SK-N-SH (cell line): ENCODE measurements around the gene SLC25A27. TPM values are rescaled to one million over a fixed set of nuclear protein-coding genes. Genes with fewer than 3 reads are reported as not detected.

Source experiments
- CTCF ChIA-PET: fragments of 300-600, 350-600 bp; formaldehyde crosslinking; extraction: SDS; loops from one replicate; lab custom pipeline; 2021; lab: Yijun Ruan, JAX
- POLR2A ChIA-PET: fragments of 350-600 bp; sonication (Branson Sonifier 250); formaldehyde crosslinking; extraction: SDS; loops from one replicate; lab custom pipeline; 2020; ENCODE audit warnings: antibody characterized with exemption, inconsistent platforms; lab: Yijun Ruan, JAX
- DNase-seq: peaks from one replicate; pipeline ENCODE4 v3.0.0; 2012
- H2AFZ ChIP-seq: fragments of 200-600 bp; sonication (generic); 2 replicates; pipeline ENCODE4 v1.8.1; 2016; ENCODE audit warnings: antibody characterized with exemption, mild to moderate bottlenecking, low read depth
- H3F3A ChIP-seq: fragments of 200-600 bp; sonication (generic); replicated peaks from 2 replicates; pipeline ENCODE3; 2016; ENCODE audit warnings: antibody characterized with exemption, mild to moderate bottlenecking; ENCODE audit not compliant: insufficient read depth
- H3K27ac ChIP-seq, 2 experiments: fragments of 200-500 bp in 1 of 2; fragments of 200-600 bp in 1 of 2; sonication (Bioruptor generic) in 1 of 2; sonication (generic), shearing (Covaris generic) in 1 of 2; 2 replicates each; pipeline versions ENCODE4 v1.5.1 to v1.6.1; 2014 to 2016; ENCODE audit warnings: low read depth in 2 of 2, inconsistent platforms in 1 of 2, low read length in 1 of 2, mild to moderate bottlenecking in 1 of 2, mixed read lengths in 1 of 2
- H3K27me3 ChIP-seq: fragments of 200-600 bp; sonication (generic), shearing (Covaris generic); 2 replicates; pipeline ENCODE4 v1.6.1; 2016; ENCODE audit warnings: mixed run types; ENCODE audit not compliant: insufficient read depth
- H3K36me3 ChIP-seq, 2 experiments: fragments of 200-500 bp in 1 of 2; fragments of 200-600 bp in 1 of 2; sonication (Bioruptor generic) in 1 of 2; sonication (generic) in 1 of 2; replicated peaks in 1 of 2; 2 replicates each; pipeline versions ENCODE3 to v1.5.1; 2014 to 2016; ENCODE audit warnings: low read length in 1 of 2, mild to moderate bottlenecking in 1 of 2; ENCODE audit not compliant: insufficient read depth in 2 of 2, control insufficient read depth in 1 of 2
- H3K4me1 ChIP-seq, 2 experiments: fragments of 200-500 bp in 1 of 2; fragments of 200-600 bp in 1 of 2; sonication (Bioruptor generic) in 1 of 2; sonication (generic), shearing (Covaris generic) in 1 of 2; 2 replicates each; pipeline versions ENCODE4 v1.5.1 to v1.6.1; 2014 to 2016; ENCODE audit warnings: low read depth in 1 of 2, low read length in 1 of 2, mixed run types in 1 of 2; ENCODE audit not compliant: insufficient read depth in 2 of 2, control insufficient read depth in 1 of 2
- H3K4me2 ChIP-seq: fragments of 200-600 bp; sonication (generic), shearing (Covaris generic); 2 replicates; pipeline ENCODE4 v1.6.1; 2017; ENCODE audit warnings: mixed run types
- H3K4me3 ChIP-seq, 2 experiments: fragments of 200-500 bp in 1 of 2; fragments of 200-600 bp in 1 of 2; sonication (Bioruptor generic) in 1 of 2; sonication (generic), shearing (Covaris generic) in 1 of 2; 2 replicates each; pipeline versions ENCODE4 v1.5.1 to v1.8.1; 2014 to 2016; ENCODE audit warnings: low read depth in 2 of 2, inconsistent platforms in 1 of 2, low read length in 1 of 2, mild to moderate bottlenecking in 1 of 2, mixed read lengths in 1 of 2, moderate library complexity in 1 of 2
- H3K79me2 ChIP-seq: fragments of 200-600 bp; sonication (generic); 2 replicates; pipeline ENCODE4 v1.8.1; 2017; ENCODE audit warnings: mild to moderate bottlenecking; ENCODE audit not compliant: insufficient read depth
- H3K9ac ChIP-seq: fragments of 200-600 bp; sonication (generic); 2 replicates; pipeline ENCODE4 v1.6.1; 2017; ENCODE audit warnings: mixed run types
- H3K9me2 ChIP-seq: fragments of 200-600 bp; sonication (generic); 2 replicates; pipeline ENCODE4 v1.6.1; 2017; ENCODE audit warnings: mixed run types
- H3K9me3 ChIP-seq: fragments of 200-600 bp; sonication (generic); 2 replicates; pipeline ENCODE4 v1.6.1; 2017; ENCODE audit warnings: mixed run types, mild to moderate bottlenecking, moderate library complexity
- H4K20me1 ChIP-seq: fragments of 200-600 bp; sonication (generic); 2 replicates; pipeline ENCODE4 v1.6.1; 2017; ENCODE audit warnings: mild to moderate bottlenecking, mixed run types; ENCODE audit not compliant: insufficient read depth
- CTCF ChIP-seq: fragments of 200-600 bp; sonication (generic); IDR thresholded peaks from 2 replicates; pipeline ENCODE4 v1.6.1; 2017; ENCODE audit warnings: antibody characterized with exemption, mild to moderate bottlenecking, moderate library complexity
- ELF1 ChIP-seq: IDR thresholded peaks from 2 replicates; pipeline ENCODE4 v1.4.0; 2012
- FOSL2 ChIP-seq: IDR thresholded peaks from 2 replicates; pipeline ENCODE4 v1.4.0; 2012; ENCODE audit warnings: low read depth, mild to moderate bottlenecking, moderate library complexity, borderline replicate concordance
- FOXJ3 ChIP-seq: sonication (generic); formaldehyde crosslinking; IDR thresholded peaks from 2 replicates; pipeline ENCODE4 v1.5.1; 2020; ENCODE audit warnings: mild to moderate bottlenecking, missing genetic modification reagents
- GABPA ChIP-seq: IDR thresholded peaks from 2 replicates; pipeline ENCODE4 v1.4.0; 2012; ENCODE audit warnings: low read depth, mild to moderate bottlenecking
- GATA2 ChIP-seq: sonication (generic); formaldehyde crosslinking; IDR thresholded peaks from 2 replicates; pipeline ENCODE4 v1.5.0; 2020; ENCODE audit warnings: mild to moderate bottlenecking, missing genetic modification reagents
- IRF3 ChIP-seq: fragments of 150-350 bp; IDR thresholded peaks from 2 replicates; pipeline ENCODE4 v1.6.1; 2016; ENCODE audit warnings: mild to moderate bottlenecking, low read depth, low read length
- MEF2A ChIP-seq: IDR thresholded peaks from 2 replicates; pipeline ENCODE4 v1.4.0; 2012; ENCODE audit warnings: low read depth, borderline replicate concordance
- MXI1 ChIP-seq: IDR thresholded peaks from 2 replicates; pipeline ENCODE4 v1.6.1; 2012; ENCODE audit warnings: mild to moderate bottlenecking, low read depth, low read length, improper control_type of control experiment
- NFIC ChIP-seq: IDR thresholded peaks from 2 replicates; pipeline ENCODE4 v1.4.0; 2012; ENCODE audit warnings: borderline replicate concordance
- PBX3 ChIP-seq: IDR thresholded peaks from 2 replicates; pipeline ENCODE4; 2012
- POLR2AphosphoS5 ChIP-seq: IDR thresholded peaks from 2 replicates; pipeline ENCODE4 v1.6.1; 2012; ENCODE audit warnings: low read depth, low read length
- RAD21 ChIP-seq: IDR thresholded peaks from 2 replicates; pipeline ENCODE4 v1.6.1; 2012; ENCODE audit warnings: mild to moderate bottlenecking, low read length
- RCOR1 ChIP-seq: fragments of 150-350 bp; IDR thresholded peaks from 2 replicates; pipeline ENCODE4 v1.6.1; 2017; ENCODE audit warnings: antibody characterized with exemption, low read length
- RXRA ChIP-seq: IDR thresholded peaks from 2 replicates; pipeline ENCODE4 v1.4.0; 2012; ENCODE audit warnings: low read depth, mild to moderate bottlenecking, borderline replicate concordance
- SIN3A ChIP-seq: IDR thresholded peaks from 2 replicates; pipeline ENCODE4 v1.6.1; 2012; ENCODE audit warnings: low read depth, mild to moderate bottlenecking, low read length, moderate library complexity, borderline replicate concordance
- TAF1 ChIP-seq: IDR thresholded peaks from 2 replicates; pipeline ENCODE4 v1.6.1; 2012; ENCODE audit warnings: low read depth, mild to moderate bottlenecking, low read length, moderate library complexity, borderline replicate concordance
- TEAD4 ChIP-seq: IDR thresholded peaks from 2 replicates; pipeline ENCODE4 v1.4.0; 2012; ENCODE audit warnings: mild to moderate bottlenecking, borderline replicate concordance; ENCODE audit not compliant: insufficient read depth
- USF1 ChIP-seq: IDR thresholded peaks from 2 replicates; pipeline ENCODE4 v1.4.0; 2012; ENCODE audit warnings: low read depth, borderline replicate concordance
- YY1 ChIP-seq: IDR thresholded peaks from 2 replicates; pipeline ENCODE4 v1.4.0; 2012; ENCODE audit warnings: low read depth, mild to moderate bottlenecking
- ZBTB33 ChIP-seq: IDR thresholded peaks from 2 replicates; pipeline ENCODE4 v1.4.0; 2012; ENCODE audit warnings: low read depth, borderline replicate concordance
- WGBS: methylation state at CpG from one replicate; pipeline ENCODE4 v1.1.6; 2017; ENCODE audit warnings: low lambda C conversion rate; 5-methylcytosine and 5-hydroxymethylcytosine counted together
- polyA plus RNA-seq, 3 experiments: library from polyadenylated mRNA; depleted of rRNA; stranded (reverse); fragments of >200 nt; gene quantifications; 2 replicates each; pipeline ENCODE4 v1.2.3, GENCODE V29; 2012

SLC25A27 gene
- polyA plus RNA-seq, 1 of the 3 experiments (the other 2 are of a cell fraction): 0.66 TPM

- Histone ChIP-seq H3K4me3 (no peak overlapping the region), H3K4me1 (no peaks in the 10 kb centered on the region), H3K36me3 (no peaks in the 10 kb centered on the region), H3K27ac (no peak overlapping the region), H3F3A (no peaks in the 10 kb centered on the region), H3K79me2 (no peaks in the 10 kb centered on the region), H3K4me2 (no peak overlapping the region), H3K9me3 (no peaks in the 10 kb centered on the region), H4K20me1 (no peaks in the 10 kb centered on the region), H3K9ac (no peak overlapping the region), H2AFZ (no peak overlapping the region), H3K9me2 (no peaks in the 10 kb centered on the region), H3K27me3 (no peaks in the 10 kb centered on the region)
- DNase-seq: no peak
- POLR2A ChIA-PET: no interaction called here
- no peak for TF ChIP-seq RCOR1
- no peak for TF ChIP-seq MXI1
- no peak for TF ChIP-seq RXRA
- no peak for TF ChIP-seq NFIC
- no peak for TF ChIP-seq FOXJ3 (CRISPR knock-in tag)
- TF ChIP-seq IRF3: no peak
- no peak for TF ChIP-seq ZBTB33
- TF ChIP-seq TEAD4: no peak
- TF ChIP-seq POLR2AphosphoS5: no peak
- TF ChIP-seq GATA2: no peak
- TF ChIP-seq PBX3: no peak
- no peak for TF ChIP-seq FOSL2
- TF ChIP-seq GABPA: no peak
- TF ChIP-seq MEF2A: no peak
- 24% methylated on average over 9 of the region's 13 CpGs for whole genome bisulfite sequencing
- CTCF ChIA-PET: interaction anchor here (0.9 kb wide), 1 partner anchor 11 kb away, joined by 3 read pairs; no protein-coding TSS in a partner anchor
These were observed 36.2 kb downstream of the SLC25A27 start for GRCh38 chr6:46688966-46689335.

GRCh38 chr6:46689657-46690056 lies 36.9 kb downstream of the SLC25A27 start:
- WGBS: 7% methylated on average over 3 of the region's 3 CpGs
- DNase-seq: no peak
- CTCF ChIA-PET: no interaction called here

More at GRCh38 chr6:46689657-46690056, 36.9 kb downstream of the SLC25A27 start:
- Histone ChIP-seq H3K4me2 (no peak overlapping the region), H3K9me2 (no peaks in the 10 kb centered on the region), H3K9ac (no peak overlapping the region)
- POLR2A ChIA-PET: no interaction called here
- TF ChIP-seq USF1 (no peak), ELF1 (no peak), CTCF (no peak), YY1 (no peak), TAF1 (no peak), SIN3A (no peak), MXI1 (no peak), RXRA (no peak), RAD21 (no peak)
- TF ChIP-seq, all 33 proteins: peak for 0
- Histone ChIP-seq H3K4me1 (no peaks in the 10 kb centered on the region), H3K27me3 (no peaks in the 10 kb centered on the region), H3K79me2 (no peaks in the 10 kb centered on the region), H3K27ac (no peak overlapping the region), H4K20me1 (no peaks in the 10 kb centered on the region), H3K4me3 (no peak overlapping the region), H2AFZ (no peak overlapping the region), H3K9me3 (no peaks in the 10 kb centered on the region), H3K36me3 (no peaks in the 10 kb centered on the region), H3F3A (no peaks in the 10 kb centered on the region)
